Fibroblast of upper back skin (primary cell): ENCODE results near the gene CD79A.
"Not testable (repeated sequence)": the region's sequence is repeated elsewhere in the genome, so short reads cannot be mapped to it uniquely, and the experiment has no call there.

Experiments
- DNase-seq: peaks from one replicate; pipeline ENCODE4 v3.0.0-alpha.2; 2013

CD79A gene

DNA sequence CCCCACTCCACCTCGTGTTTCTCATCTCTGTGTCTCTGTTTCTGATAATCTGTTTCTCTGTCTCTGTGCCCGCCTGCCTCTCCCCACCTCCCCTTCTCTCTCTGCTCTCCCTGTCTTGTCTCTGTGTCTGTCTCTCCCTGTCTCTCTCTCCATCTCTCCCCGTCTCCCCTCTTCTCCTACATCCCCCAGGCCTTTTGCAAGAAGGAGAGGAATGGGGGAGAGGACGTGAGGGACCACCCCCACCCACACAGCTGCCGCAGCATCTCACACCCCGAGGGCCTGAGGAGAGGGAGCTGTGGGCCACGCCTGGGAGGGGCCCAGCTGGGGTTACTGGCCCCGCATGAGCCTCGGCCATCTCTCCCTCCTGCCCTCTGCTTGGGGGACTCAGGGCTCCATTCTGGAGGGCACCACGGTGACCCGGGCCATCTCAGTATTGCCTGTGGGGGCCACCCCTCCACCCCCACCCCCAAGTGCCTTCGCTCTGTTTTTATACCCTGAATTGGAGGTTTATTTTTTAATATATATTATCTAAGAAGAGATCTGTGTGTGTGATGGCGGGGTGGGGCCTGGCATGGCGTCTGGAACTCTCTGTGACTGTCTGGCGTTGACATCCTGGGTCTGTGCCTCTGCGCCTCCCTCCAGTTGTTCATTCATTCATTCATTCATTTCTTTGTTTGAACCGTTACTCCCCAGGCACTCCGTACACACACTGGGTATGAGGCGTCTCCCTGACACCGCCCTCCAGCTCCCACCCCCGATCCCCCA is 30.0 kb downstream of the CD79A start:
- no peak for DNase-seq

DNA sequence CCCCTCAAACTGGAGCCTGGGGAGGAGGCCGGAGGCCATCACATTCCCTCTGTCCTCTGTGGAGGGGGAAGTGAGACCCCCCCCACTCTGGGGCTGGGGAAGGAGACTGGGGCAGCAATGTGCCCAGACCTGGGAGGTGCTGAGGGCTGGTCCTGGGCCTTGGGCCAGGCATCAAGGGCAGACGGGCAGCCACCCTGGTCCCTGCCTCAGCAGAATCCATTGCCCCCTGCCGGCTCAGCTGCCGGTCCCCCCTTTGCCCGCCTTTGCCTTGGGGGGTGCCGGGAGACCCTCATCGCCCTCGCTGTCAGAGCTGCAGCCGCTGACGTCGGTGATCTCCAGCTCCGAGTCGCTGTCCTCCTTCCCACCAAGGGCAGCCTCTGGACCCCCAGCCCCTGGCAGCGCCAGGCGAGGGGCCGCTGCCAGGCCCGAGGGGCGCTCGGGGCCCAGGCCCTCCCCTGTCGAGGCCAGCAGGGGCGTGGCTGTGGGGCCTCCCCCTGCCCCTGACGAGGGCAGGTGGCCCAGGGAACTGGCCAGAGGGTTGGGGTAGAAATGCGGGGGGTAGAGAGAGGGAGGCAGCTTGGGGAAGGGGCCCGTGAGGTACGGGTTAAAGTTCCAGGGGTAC is 31.0 kb downstream of the CD79A start:
- DNase-seq: no peak

DNA sequence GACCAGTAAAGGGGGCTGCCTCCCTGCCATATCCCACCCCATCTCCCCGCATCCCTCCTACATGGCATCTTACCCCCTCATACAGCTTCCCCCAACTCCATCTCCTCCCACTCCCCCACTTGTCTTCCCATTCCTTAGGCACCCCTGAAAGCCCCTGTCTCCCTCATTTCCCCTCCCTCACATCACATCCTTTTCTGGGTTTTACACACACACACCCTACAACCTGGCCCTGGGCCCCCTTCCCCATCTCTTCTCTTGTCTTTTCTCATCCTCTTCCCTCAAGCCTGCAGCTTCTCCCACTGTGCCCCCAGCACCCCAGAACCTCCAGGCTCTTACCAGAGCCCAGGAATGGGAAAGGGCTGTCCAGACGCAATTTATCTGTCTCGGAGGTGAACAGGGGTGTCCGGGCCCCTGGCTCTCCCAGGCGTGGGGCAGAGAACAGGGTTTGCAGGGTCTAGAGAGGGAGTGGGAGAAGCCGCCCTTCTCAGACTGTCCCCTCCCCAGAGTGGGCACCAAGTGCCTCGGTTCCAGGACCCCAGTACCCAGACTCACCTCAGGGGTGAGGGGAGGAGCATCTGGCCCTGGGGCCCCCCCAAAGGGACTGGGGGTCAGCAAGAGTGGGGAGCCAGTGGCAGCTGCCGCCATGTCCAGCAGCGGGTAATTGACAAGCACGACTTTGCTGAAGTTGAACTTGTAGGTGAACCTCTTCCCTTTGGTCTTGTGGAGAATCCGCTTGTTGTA is 31.8 kb downstream of the CD79A start:
- DNase-seq: no peak

DNA sequence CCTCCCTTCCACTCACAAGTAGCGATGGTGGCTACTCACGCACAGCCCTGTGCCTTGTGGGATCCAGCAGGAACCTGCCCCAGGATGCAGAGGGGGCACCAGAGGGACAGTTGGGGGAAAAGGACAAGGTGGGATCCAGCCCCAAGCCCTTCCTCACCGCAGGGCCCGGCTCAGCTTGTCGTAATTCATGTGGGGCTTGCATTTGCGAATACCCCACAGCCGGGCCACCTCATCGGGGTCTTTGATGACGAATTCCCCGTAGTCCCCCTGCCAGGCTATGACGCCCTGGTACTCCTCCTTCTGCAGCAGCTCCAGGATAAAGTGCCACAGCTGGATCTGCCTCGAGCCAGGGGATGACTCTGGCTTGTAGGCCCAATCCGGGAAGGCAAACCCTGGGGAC is 32.6 kb downstream of the CD79A start:
- DNase-seq: no peak

DNA sequence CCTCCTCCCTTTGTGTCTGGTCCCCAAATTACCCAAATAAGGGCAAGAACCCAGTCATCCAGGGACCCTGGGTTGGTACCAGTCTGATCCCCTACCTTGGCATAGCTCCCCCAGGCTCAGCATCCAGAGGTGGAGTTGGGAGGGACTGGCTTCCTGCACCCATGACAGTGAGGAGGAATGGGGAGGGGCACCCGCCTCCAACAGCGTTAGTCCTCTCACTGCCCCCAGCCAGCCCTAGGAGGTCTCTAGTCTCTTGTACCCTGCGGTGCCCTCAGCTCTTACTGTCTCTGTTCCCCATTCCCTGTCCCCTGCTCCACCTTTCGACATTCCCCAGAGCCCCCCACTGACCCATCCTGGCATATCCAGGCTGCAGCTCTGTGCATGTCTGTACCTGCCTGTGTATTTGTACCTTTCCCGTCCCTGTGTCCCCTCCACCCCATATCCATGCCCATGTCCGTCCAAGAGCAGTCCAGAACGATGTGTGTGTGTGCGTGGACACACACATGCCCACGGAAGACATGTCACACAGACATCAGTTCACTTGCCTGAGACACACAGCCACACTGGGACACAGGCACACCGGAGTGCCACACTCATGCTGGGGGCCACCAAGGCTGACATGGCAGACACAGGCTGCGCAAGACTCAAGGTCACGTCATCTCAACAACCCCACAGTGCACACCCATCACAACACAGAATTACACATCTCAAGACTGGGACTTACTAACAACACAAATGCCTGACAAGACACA is 33.3 kb downstream of the CD79A start:
- no peak for DNase-seq

DNA sequence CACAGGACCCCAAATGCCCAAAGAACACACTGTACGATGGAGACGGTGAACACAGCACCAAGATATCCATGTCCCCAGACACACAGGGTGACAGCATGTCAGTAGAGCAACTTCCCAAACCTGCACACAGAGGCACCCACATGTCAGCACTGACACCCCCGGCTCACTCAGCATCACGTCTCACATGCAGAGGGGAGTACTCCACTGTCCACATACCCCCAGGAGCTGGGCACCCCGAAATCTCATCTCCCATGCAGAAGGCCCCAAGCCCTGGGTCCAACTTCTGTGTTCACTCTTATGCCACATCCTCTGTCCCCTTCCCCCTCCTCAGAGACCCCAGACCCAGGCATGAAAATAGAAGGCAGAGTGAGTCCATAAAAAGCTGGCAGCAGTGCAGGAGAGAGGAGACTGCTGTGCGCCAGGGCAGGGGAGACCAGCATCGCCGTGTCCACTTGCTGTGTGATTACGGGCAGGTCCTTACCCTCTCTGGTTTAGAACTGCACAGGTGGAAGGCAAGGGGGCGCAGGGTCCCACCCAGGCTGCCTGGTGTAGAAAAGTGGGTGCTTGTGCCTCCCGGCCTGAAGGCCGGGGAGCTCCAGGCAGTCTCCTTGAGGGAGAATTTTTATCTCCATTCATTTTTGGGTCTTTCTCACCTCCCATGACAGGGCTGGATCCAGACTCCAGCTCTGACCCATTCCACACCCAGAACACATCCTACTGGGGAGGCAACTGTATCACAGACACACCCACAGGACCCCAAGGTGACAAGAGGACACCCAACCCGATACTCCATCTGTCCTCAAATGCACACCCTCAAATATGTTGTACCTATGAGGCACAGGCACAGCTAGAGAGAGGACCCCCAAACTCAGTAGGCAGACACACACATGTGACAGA is 34.2 kb downstream of the CD79A start:
- no peak for DNase-seq

DNA sequence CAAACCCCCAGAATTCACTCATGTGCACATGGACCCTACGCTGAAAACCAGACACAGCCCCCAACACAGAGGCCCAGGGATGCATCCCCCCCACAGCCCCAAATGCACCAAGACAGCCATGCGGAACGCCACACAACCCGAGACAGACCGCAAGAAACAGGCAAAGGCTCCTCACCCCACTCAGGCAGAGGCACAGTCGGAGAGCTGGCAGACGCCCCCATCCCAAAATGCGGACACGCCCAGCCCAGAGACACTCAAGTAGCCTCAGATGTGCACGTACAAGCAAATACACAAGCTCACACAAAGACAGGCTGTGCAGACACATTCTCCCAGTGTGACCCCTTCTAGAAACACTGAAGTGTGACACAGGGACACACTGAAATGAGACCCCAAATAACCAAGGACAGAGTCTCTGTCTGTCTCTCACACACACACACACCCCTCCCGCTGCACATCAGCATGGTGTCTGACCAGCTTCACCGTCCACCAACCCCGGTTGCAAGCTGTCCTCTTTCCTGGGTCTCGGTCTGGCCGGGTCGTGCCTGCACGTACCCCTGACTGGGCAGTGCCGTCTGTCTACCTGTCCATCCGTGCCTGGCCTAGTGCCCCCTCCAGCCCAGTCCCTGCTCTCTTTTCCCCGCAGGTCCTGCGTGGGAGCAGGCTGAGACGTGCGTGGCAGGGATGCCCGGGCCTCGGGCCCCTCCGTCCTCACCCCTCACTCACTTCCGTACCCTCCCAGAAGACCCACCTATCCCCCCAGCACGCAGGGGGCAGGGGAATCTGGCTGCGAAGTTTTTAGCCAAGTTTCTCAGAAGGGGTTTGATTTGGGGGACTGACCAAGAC is 35.0 kb downstream of the CD79A start:
- DNase-seq: no peak

DNA sequence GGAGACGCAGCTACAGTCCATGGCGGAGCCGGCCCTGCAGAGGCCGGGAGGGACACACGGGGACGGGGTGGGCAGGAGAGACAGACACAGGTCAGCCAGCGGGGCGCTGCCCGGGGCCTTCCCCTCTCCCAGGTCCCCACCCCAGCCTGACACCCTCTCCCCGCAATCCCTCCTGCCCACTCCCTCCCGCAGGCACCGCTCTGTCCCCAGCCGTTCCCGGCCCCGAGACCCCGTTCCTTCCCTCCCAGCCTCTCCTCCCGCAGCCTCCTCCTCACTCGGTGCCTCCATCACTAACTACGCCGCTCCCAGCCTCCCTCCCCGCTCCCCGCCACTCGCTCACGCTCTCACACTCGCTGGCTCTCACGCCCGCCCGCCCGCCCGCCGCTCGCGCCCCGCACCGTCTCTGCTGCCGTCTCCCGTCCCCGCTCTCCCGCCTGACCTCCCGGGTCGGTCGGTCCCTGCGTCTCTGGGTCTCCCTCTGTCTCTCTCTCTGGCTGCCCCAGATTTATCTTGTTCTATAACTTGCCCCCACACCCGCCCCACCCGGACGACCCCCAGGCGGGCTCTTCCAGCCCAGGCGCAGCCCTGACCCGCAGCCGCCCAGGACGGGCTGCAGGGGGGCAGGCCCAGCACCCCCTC is 35.9 kb downstream of the CD79A start:
- DNase-seq: no peak

DNA sequence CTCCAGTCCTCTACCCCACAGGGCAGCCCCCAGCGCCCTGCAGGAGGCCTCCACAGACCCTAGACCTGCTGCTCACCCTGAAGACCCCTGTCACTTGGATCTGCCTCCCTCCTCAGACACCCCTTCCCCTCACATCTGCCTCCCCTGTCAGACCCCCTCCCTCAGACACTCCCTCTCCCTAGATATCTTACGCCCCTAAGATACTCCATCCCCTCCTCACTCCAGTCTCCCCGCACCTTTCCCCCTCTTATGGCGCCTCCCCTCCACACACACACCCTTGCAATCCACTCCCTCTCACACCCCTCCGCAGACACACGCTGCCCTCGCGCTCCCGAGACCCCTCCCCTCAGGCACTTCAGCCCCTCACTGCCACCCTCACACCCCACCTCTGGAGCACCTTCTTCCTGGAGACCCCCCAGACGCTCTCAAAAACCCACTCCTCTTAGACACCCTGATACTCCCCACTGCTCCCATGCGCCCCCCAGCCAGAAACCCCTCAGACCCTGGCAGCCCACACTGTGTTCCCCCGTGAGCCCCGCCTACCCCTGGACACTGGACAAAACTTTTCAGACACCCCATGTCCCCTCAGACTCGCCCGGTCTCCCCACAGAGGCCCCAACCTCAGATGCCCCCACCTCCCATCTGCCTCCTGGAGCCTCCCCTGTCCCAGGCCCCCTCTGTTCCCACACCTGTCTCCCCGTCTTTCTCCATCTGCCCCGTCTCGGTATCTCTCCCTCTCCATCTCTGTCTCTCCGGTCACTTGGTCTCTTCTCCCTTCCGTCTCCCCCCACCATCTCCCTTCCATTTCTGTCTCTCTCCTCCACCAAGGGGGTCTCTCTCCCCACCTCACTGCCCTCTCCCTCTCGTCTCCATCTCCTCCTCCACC is 36.7 kb downstream of the CD79A start:
- no peak for DNase-seq

DNA sequence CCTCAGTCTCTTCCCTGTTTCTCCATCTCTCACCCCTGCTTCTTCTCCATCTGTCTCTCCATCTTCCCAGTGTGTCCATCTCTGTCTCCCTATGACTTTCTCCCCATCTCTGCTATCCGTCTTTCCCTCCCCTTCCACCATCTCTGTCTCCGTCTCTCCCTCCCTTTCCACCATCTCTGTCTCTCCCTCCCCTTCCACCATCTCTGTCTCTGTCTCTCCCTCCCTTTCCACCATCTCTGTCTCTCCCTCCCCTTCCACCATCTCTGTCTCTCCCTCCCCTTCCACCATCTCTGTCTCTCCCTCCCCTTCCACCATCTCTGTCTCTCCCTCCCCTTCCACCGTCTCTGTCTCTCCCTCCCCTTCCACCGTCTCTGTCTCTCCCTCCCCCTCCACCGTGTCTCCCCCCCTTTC is 37.4 kb downstream of the CD79A start:
- not testable (repeated sequence) for DNase-seq

DNA sequence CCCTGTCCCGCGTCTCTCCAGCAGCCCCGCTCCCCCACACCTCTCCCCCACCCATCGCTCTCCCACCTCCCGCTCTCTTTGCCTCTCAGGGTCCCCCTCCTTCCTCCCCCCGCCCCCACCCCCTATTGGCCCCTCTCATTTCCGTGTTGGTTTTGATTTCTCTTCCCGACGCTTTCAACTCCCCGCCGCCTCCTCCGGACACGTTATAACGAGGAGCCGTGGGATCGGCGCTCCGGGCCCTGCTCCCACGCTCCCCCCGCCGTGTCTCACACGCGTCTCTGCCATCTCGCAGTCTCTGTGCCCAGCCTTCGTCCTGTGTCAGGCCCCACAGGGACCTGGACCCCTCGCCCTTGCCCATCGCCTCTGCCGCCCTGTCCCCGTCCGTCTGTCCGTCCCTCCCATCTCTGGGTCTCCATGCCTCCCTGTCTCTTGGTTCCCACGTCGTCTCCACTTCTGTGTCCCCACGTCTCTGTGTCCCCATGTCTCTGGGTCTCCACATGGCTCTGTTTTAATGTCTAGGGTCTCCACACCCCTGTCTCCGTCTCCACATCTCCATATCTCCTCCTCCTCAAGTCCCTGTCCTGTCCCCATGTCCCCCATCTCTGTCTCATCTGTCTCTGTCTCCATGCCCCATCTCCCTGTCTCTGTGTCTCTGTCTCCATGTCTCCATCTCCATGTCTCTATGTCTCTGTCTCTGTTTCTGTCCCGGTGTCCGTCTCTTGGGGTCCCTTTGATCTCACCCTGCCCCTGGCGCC is 38.1 kb downstream of the CD79A start:
- no peak for DNase-seq

DNA sequence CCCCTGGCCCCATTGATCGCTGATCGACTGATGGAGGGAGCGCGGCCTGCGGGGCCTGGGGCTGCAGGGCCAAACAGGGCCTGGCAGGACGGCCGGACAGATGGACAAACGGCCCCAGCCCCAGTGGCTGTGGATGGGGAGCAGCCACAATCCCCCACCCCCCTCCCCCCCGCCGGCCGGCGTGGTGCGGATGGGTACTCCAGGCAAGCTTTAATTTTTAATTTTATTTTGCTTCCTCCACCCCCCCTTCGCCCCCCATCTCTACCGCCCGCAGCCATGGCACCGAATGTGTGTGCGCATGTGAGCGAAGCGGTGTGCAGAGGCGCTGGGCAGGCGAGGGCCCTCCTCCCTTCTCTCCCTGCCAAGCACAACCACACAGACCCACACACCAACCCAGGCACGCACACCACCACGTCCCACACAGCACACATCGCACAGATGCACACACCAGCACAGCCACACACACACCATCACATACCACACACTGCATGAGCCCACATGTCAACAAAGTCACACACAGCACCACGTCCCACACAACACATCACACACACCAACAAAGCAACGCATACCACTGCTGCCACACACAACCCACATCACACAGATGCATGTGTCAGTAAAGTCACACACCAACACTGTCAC is 38.8 kb downstream of the CD79A start:
- no peak for DNase-seq

DNA sequence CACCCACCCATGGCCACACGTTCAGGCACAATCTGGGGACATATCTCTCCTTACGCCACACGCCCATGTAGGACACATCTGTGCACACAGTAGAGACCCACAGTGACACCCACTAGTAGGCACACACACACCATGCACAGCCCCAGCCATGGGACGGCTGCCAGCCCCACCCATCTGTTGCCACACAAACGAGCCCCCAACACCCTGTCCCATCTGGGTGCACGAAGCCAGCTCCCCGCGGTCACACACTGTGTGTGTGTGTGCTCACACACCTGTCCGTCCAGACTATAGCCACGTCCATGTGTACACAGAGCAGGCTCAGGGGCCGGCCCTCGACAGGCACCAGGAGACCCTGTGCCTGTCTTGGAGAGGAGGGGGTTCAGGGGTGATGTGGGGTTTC is 40.6 kb downstream of the CD79A start:
- no peak for DNase-seq

DNA sequence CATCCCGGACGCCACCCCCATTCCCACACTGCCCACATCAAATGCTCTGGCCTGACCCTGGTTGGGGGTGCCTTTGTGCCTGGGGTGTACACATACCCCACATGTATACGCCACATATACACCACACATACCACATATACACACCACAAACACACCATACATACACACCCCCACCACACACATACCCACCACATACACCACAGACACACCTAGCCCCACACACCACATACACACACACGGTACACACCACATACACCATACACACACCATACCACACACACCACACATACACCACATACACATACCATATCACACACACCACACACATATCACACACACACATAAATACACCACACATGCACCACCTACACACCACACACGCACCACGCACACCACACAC is 41.0 kb downstream of the CD79A start:
- DNase-seq: no peak

DNA sequence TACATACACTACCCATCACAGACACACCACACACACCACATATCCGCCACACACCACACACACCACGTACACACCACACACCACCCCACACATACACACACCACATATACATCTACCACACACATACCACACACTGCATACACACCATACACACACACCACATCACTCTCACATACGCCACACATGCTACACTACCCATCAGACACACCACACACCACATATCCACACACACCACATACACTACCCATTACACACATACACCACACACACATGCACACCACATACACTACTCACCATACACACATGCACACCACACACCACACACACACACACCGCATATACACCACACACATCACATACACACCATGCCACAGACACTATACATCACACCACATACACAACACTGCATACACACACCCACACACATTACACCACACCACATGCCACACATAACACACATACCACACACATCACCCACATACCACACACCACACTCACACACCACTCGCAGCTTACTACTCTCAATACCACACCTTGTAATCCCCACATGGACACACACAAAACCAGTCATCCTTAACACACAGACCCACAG is 41.7 kb downstream of the CD79A start:
- no peak for DNase-seq

DNA sequence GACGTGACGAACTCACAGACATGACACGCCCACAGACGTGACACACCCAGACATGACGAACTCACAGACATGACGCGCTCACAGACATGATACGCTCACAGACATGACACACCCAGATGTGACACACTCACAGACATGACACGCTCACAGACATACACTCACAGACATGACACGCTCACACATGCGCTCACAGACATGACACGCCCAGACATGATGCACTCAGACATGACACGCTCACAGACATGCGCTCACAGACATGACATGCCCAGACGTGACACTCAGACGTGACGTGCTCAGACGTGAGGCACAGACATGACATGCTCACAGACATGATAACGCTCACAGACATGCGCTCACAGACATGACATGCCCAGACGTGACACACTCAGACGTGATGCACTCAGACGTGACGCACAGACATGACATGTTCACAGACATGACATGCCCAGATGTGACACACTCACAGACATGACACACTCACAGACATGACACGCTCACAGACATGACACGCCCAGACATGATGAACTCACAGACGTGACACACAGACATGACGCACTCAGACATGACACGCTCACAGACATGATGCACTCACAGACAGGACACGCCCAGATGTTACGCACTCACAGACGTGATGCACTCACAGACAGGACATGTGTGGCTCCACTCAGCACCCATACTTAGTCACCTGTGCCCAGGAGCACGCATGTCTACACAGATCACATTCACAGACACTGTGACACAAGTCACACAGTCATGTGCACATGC is 43.1 kb downstream of the CD79A start:
- DNase-seq: no peak

DNA sequence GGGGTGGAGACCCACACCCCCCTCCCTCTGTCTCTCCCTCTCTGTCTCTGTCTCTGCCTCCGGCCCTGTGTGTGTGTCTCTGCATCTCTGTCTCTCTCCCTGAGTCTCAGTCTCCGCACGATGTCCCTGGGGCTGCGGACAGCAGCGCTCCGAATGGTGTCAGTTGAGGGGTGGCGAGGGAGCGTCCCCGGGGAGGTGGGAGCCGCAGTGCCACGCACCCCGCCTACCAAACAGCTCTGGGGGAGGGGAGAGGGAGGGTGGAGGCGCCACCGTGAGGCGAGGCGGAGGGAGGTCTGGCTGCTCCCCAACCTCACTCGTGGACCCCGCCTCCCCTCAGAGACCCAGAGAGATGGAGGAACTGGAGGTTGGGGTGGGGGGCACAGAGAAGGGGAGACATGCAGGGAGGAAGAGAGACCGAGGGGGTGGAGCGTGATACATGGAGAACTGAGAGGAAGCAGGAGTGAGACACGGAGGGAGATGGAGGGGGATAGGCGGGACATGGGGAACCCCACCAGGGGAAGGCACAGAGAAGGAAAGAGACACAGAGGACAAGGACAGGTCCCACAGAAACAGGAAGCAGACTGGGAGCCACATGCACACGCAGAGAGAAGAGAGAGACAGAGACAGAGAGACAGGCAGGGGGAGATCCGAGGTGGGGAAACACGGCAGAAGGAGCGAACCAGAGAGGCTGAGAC is 44.0 kb downstream of the CD79A start:
- DNase-seq: no peak
